ENCODE measurements around the gene BACE2.

DNA sequence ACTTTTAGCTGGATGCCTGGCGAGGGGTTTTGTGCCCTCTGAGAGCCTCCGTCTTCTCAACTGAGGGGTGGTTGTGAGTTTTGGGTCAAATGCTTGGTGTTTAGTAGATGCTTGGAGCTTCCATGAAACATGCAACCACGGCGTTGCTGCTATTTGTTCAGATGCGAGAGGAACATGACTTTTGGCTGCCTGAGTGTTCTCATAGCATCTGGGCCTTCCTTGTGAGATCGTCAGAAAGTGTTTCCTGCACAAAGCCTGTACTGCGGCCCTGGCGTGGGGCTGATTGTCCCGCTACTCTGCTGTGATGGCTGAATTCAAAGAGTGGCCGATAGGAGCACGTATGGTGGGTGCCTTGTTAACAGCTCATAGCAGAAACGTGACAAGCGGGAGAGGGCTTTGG, 78.8 kb downstream of the BACE2 start:
- TF ChIP-seq, protein P1, sequence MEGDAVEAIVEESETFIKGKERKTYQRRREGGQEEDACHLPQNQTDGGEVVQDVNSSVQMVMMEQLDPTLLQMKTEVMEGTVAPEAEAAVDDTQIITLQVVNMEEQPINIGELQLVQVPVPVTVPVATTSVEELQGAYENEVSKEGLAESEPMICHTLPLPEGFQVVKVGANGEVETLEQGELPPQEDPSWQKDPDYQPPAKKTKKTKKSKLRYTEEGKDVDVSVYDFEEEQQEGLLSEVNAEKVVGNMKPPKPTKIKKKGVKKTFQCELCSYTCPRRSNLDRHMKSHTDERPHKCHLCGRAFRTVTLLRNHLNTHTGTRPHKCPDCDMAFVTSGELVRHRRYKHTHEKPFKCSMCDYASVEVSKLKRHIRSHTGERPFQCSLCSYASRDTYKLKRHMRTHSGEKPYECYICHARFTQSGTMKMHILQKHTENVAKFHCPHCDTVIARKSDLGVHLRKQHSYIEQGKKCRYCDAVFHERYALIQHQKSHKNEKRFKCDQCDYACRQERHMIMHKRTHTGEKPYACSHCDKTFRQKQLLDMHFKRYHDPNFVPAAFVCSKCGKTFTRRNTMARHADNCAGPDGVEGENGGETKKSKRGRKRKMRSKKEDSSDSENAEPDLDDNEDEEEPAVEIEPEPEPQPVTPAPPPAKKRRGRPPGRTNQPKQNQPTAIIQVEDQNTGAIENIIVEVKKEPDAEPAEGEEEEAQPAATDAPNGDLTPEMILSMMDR (IDR thresholded peaks at IDR 0.05), result no peak
- TF ChIP-seq, protein P2, sequence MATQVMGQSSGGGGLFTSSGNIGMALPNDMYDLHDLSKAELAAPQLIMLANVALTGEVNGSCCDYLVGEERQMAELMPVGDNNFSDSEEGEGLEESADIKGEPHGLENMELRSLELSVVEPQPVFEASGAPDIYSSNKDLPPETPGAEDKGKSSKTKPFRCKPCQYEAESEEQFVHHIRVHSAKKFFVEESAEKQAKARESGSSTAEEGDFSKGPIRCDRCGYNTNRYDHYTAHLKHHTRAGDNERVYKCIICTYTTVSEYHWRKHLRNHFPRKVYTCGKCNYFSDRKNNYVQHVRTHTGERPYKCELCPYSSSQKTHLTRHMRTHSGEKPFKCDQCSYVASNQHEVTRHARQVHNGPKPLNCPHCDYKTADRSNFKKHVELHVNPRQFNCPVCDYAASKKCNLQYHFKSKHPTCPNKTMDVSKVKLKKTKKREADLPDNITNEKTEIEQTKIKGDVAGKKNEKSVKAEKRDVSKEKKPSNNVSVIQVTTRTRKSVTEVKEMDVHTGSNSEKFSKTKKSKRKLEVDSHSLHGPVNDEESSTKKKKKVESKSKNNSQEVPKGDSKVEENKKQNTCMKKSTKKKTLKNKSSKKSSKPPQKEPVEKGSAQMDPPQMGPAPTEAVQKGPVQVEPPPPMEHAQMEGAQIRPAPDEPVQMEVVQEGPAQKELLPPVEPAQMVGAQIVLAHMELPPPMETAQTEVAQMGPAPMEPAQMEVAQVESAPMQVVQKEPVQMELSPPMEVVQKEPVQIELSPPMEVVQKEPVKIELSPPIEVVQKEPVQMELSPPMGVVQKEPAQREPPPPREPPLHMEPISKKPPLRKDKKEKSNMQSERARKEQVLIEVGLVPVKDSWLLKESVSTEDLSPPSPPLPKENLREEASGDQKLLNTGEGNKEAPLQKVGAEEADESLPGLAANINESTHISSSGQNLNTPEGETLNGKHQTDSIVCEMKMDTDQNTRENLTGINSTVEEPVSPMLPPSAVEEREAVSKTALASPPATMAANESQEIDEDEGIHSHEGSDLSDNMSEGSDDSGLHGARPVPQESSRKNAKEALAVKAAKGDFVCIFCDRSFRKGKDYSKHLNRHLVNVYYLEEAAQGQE (IDR thresholded peaks at IDR 0.05), result no peak
- TF ChIP-seq MAZ (IDR thresholded peaks at IDR 0.05; ENCODE audit: borderline replicate concordance, low read depth, low read length) (no peak), JUN (IDR thresholded peaks at IDR 0.05) (no peak), HDAC2 (IDR thresholded peaks at IDR 0.05) (no peak), POLR2A (IDR thresholded peaks at IDR 0.05; ENCODE audit: low read length) (no peak), RCOR1 (IDR thresholded peaks at IDR 0.05; ENCODE audit: low read depth, low read length) (no peak), RNF2 (IDR thresholded peaks at IDR 0.05; ENCODE audit: borderline replicate concordance, low read depth) (no peak), ESRRA (IDR thresholded peaks at IDR 0.05; ENCODE audit: borderline replicate concordance, low read length) (no peak), KDM5A (IDR thresholded peaks at IDR 0.05) (no peak)
- TF ChIP-seq, protein P3, sequence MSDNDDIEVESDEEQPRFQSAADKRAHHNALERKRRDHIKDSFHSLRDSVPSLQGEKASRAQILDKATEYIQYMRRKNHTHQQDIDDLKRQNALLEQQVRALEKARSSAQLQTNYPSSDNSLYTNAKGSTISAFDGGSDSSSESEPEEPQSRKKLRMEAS (IDR thresholded peaks at IDR 0.05), result no peak
